ENCODE results near the gene TMEM204. TPM values are rescaled to one million over a fixed set of nuclear protein-coding genes. Genes with fewer than 3 reads are reported as not detected.

The TMEM204 gene
- total RNA-seq, 4 donors from 2014 or later, result 14.1 to 87.6 (median 24.6) TPM

DNA sequence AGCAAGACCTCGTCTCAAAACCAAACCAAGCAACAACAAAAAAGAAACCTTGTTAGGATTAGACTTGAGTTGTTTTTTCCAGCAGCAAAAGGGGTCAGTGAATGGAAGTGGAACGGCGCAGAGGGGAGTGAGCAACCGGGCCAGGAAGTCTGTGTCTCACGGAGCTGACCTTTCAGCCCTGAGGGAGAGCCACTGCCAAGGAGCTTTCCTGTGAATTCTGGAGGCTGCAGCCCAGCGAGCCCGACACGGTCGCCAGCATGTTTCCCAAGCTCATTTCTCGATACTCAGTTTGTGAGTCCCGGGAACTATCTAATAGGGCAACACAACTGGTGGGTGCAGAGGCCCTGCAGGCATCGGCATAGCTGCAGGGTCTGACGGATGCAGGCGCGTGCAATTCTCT lies 20.7 kb upstream of the TMEM204 start:
- TF ChIP-seq CTCF (IDR thresholded peaks at IDR 0.05; ENCODE audit: low read depth), result no peak

DNA sequence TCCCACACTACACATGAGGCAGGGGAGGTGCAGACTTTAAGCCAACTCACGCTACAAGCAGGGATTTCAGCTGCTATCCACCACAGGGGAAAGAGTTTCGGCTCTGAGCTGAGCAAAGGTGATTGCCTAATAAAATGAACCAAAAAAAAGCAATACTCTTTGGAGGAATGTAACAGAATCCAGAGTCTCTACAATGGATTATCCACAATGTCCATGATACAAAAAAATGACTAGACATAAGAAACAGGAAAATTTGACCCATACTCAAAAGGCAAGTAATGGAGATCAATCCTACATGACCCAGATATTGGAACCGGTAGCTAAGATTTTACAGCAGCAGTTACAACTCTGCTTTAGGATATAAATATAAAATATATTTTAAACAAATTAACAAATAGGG lies 19.0 kb upstream of the TMEM204 start:
- TF ChIP-seq CTCF (IDR thresholded peaks at IDR 0.05; ENCODE audit: low read depth), result no peak

DNA sequence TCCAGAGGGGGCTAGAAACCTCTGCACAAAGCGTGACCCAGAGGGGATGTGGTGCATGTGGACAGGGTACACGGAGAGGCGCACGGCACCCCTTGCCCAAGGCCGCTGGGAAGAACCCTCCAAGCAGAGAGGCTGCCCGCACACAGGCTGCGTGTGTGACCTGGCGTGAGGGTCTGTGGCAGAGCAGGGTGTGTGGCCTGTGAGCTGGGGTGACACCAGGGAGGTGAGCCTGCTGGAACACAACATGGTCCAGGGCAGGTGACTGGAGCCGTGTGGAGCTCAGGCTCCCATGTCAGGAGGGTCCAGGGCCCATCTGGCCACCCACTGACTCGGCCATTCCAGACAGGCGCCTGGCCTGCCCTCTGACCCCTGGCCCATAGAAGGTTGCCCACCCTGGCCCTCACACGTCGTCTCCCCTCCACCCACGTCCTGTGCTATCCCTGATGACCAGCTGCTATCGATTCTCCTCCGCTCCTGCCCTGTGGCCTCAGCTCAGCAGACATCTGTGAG lies 14.8 kb upstream of the TMEM204 start:
- no peak for TF ChIP-seq CTCF (IDR thresholded peaks at IDR 0.05; ENCODE audit: low read depth)

GRCh38 chr16:1519831-1520230 lies 13.6 kb upstream of the TMEM204 start:
- no peak for TF ChIP-seq CTCF (IDR thresholded peaks at IDR 0.05; ENCODE audit: low read depth)

DNA sequence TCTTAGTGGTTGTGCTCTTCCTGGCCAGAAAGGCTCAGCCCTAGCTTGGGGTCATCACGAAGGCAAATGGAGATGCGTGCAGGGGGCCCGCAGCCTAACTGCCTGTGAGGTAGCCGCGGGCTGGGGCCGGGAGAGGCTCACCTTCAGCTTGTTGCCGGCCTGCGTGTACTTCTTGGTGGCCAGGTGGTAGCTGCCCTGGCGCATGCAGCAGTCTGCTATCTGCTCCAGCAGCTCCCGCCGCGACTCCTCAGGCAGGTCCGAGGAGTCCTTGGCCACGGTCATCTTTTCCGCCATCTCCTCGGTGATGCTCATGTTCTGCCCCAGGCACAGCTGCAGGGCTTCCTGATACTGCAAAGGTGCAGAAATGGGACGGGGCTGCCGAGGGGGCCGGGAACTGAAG lies 13.0 kb upstream of the TMEM204 start:
- no peak for TF ChIP-seq CTCF (IDR thresholded peaks at IDR 0.05; ENCODE audit: low read depth)

GRCh38 chr16:1523581-1524245 lies 9.8 kb upstream of the TMEM204 start:
- TF ChIP-seq CTCF (IDR thresholded peaks at IDR 0.05; ENCODE audit: low read depth), result no peak

GRCh38 chr16:1524366-1524765 lies 9.1 kb upstream of the TMEM204 start:
- no peak for TF ChIP-seq CTCF (IDR thresholded peaks at IDR 0.05; ENCODE audit: low read depth)

Data from subcutaneous adipose tissue (tissue), 4 donors.